ENCODE results near the gene MAPK12. TPM values are rescaled to one million over a fixed set of nuclear protein-coding genes. Genes with fewer than 3 reads are reported as not detected.

The MAPK12 gene
- total and polyA plus RNA-seq, 2 donors (not counting 3 experiments of a cell fraction or from before 2014, with no cell fraction given): 72.3 to 86.8 TPM

- no peaks in the 10 kb centered on the region for H3K27me3 ChIP-seq (ENCODE audit: control insufficient read depth in 2 of 2, insufficient read depth in 2 of 2, low read length in 2 of 2)
- no peak overlapping the region for H3K27ac ChIP-seq (ENCODE audit: insufficient read depth, low read depth, low read length)
- no peaks in the 10 kb centered on the region for H3K9me1 ChIP-seq (replicated peaks; ENCODE audit: control insufficient read depth, extremely low read depth, insufficient read depth, low read length)
- CTCF ChIA-PET: interaction anchor here (1.4 kb wide), 1 partner anchor 11 kb away, joined by 6 read pairs; no protein-coding TSS in a partner anchor
- no peaks in the 10 kb centered on the region for H3K9me3 ChIP-seq (replicated peaks; ENCODE audit: control insufficient read depth, insufficient read depth, low read length)
- dilution Hi-C loops (cut with MboI; ENCODE audit: extremely low pct_ligation_motif_present, low sequenced_read_pairs): no loop called here
- no TSS peak for BruUV-seq (replicated peaks)
- DNase-seq (ENCODE audit: low read depth, low spot score) (no peak), FAIRE-seq (no peak)
- no peak overlapping the region for H3K4me3 ChIP-seq (replicated peaks in 1 of 3; ENCODE audit: insufficient read depth in 1 of 3, low read depth in 1 of 3, low read length in 3 of 3)
- no peak overlapping the region for H2AFZ ChIP-seq (ENCODE audit: low read depth, low read length)
- no peak overlapping the region for H3K4me2 ChIP-seq (ENCODE audit: insufficient read depth, low read length)
- H3K79me2 ChIP-seq (ENCODE audit: control insufficient read depth, insufficient read depth, low read length): peaks cover 22% of the 10 kb centered on the region
- peaks cover 10% of the 10 kb centered on the region for H3K4me1 ChIP-seq (ENCODE audit: control insufficient read depth, extremely low read depth, insufficient read depth, low read length)
- POLR2A ChIA-PET: no interaction called here
- intact Hi-C loops (cut with micrococcal nuclease): no loop called here
- no peaks in the 10 kb centered on the region for H4K20me1 ChIP-seq (replicated peaks; ENCODE audit: control insufficient read depth, extremely low read depth, insufficient read depth, low read length)
- TF ChIP-seq POLR2A (IDR thresholded peaks at IDR 0.05; ENCODE audit: low read depth, low read length): no peak
- no peak for TF ChIP-seq JUN (IDR thresholded peaks at IDR 0.05; ENCODE audit: borderline replicate concordance, insufficient read depth, insufficient read length, low read depth)
- TF ChIP-seq CTCF (IDR thresholded peaks at IDR 0.05; ENCODE audit: extremely low read depth in 1 of 2, insufficient read depth in 1 of 2, low read depth in 1 of 2, low read length in 2 of 2): no peak
- no peak overlapping the region for H3K9ac ChIP-seq (replicated peaks; ENCODE audit: extremely low read depth, insufficient read depth, low read length)
- H3K36me3 ChIP-seq (ENCODE audit: control insufficient read depth in 2 of 2, extremely low read depth in 1 of 2, insufficient read depth in 2 of 2, low read length in 2 of 2): peaks cover 0 to 36% of the 10 kb centered on the region in 2 experiments
Observed at GRCh38 chr22:50256258-50256862, 5.1 kb downstream of the MAPK12 start.

- POLR2A ChIA-PET: no interaction called here
- no peak for FAIRE-seq
- peaks cover 0 to 36% of the 10 kb centered on the region in 2 experiments for H3K36me3 ChIP-seq (ENCODE audit: control insufficient read depth in 2 of 2, extremely low read depth in 1 of 2, insufficient read depth in 2 of 2, low read length in 2 of 2)
- dilution Hi-C loops (cut with MboI; ENCODE audit: extremely low pct_ligation_motif_present, low sequenced_read_pairs) (no loop called here), intact Hi-C loops (cut with micrococcal nuclease) (no loop called here)
- H3K4me3 ChIP-seq (replicated peaks in 1 of 3; ENCODE audit: insufficient read depth in 1 of 3, low read depth in 1 of 3, low read length in 3 of 3): no peak overlapping the region
- no peaks in the 10 kb centered on the region for H3K27me3 ChIP-seq (ENCODE audit: control insufficient read depth in 2 of 2, insufficient read depth in 2 of 2, low read length in 2 of 2)
- no peaks in the 10 kb centered on the region for H3K9me3 ChIP-seq (replicated peaks; ENCODE audit: control insufficient read depth, insufficient read depth, low read length)
- no peaks in the 10 kb centered on the region for H4K20me1 ChIP-seq (replicated peaks; ENCODE audit: control insufficient read depth, extremely low read depth, insufficient read depth, low read length)
- no peak overlapping the region for H3K9ac ChIP-seq (replicated peaks; ENCODE audit: extremely low read depth, insufficient read depth, low read length)
- no peak overlapping the region for H3K27ac ChIP-seq (ENCODE audit: insufficient read depth, low read depth, low read length)
- no peak for DNase-seq (ENCODE audit: low read depth, low spot score)
- no TSS peak for BruUV-seq (replicated peaks)
- no peak overlapping the region for H2AFZ ChIP-seq (ENCODE audit: low read depth, low read length)
- peaks cover 19% of the 10 kb centered on the region for H3K79me2 ChIP-seq (ENCODE audit: control insufficient read depth, insufficient read depth, low read length)
- CTCF ChIA-PET: interaction anchor here (1.4 kb wide), 2 partner anchors 12 to 86 kb away, joined by 3 to 6 read pairs; no protein-coding TSS in a partner anchor
- H3K9me1 ChIP-seq (replicated peaks; ENCODE audit: control insufficient read depth, extremely low read depth, insufficient read depth, low read length): no peaks in the 10 kb centered on the region
- H3K4me2 ChIP-seq (ENCODE audit: insufficient read depth, low read length): no peak overlapping the region
- H3K4me1 ChIP-seq (ENCODE audit: control insufficient read depth, extremely low read depth, insufficient read depth, low read length): peaks cover 11% of the 10 kb centered on the region
- TF ChIP-seq JUN (IDR thresholded peaks at IDR 0.05; ENCODE audit: borderline replicate concordance, insufficient read depth, insufficient read length, low read depth): no peak
- no peak for TF ChIP-seq POLR2A (IDR thresholded peaks at IDR 0.05; ENCODE audit: low read depth, low read length)
- no peak for TF ChIP-seq FOS (IDR thresholded peaks at IDR 0.05; ENCODE audit: borderline replicate concordance, insufficient read depth, low read length)
Observed at GRCh38 chr22:50255607-50256006, 5.9 kb downstream of the MAPK12 start.

All from endothelial cell of umbilical vein (primary cell).